GM18951 (cell line): ENCODE data around the gene PTCD3.

Experiments used
- POLR2A ChIP-seq: IDR thresholded peaks from 4 replicates; pipeline ENCODE4 v1.6.1; 2011; ENCODE audit warnings: mild to moderate bottlenecking; ENCODE audit not compliant: insufficient read length, insufficient read depth; ENCODE audit errors: extremely low read depth
- in situ Hi-C: fragments of 300-500 bp; cut with MboI; formaldehyde crosslinking; loops from one replicate; pipeline ENCODE4 v1.12.0; 2022; ENCODE audit warnings: low sequenced_read_pairs, mixed read lengths, inconsistent platforms; ENCODE audit not compliant: unreplicated experiment

The PTCD3 gene

DNA sequence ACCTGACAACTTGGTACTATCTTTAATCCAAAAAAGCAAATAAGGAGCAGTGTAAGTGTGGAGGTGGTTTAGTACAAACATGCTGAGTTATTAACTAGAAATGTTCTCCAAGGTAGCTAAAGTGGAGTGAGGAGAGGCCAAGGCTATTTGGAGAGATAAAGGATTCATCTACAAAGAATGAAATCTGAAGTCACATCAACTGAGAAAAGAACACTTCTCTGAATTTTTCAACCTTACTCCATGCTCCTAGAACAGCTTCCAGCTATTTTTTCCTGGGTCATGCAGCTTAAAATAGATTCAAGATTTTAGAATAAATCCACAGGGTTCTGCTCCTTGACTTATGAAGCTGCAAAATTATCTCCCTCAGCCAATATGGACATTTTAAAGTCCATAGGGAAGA, 70.6 kb downstream of the PTCD3 start:
- in situ Hi-C loops = no loop called here
- no peak for TF ChIP-seq POLR2A

GRCh38 chr2:86185517-86186212, 79.6 kb downstream of the PTCD3 start:
- in situ Hi-C loops = no loop called here
- no peak for TF ChIP-seq POLR2A

- in situ Hi-C loops = no loop called here
- no peak for TF ChIP-seq POLR2A
Observed at GRCh38 chr2:86186431-86186830, 80.4 kb downstream of the PTCD3 start.

GRCh38 chr2:86189782-86190416, 83.9 kb downstream of the PTCD3 start:
- in situ Hi-C loops = no loop called here
- TF ChIP-seq POLR2A = no peak
